HEK293 (cell line): ENCODE measurements around the gene TNFRSF13B.

Experiments used
- CTCF ChIA-PET: fragments of 350-600 bp; formaldehyde crosslinking; extraction: SDS; loops from one replicate; lab custom pipeline; 2021; ENCODE audit warnings: antibody characterized with exemption; lab: Yijun Ruan, JAX
- POLR2A ChIA-PET: fragments of 300-600 bp; formaldehyde crosslinking; extraction: SDS; loops from one replicate; lab custom pipeline; 2020; ENCODE audit warnings: antibody characterized with exemption, inconsistent platforms; lab: Yijun Ruan, JAX
- H3K27ac ChIP-seq: fragments of 200-500 bp; sonication (Bioruptor generic); 2 replicates; pipeline ENCODE4 v1.5.1; 2014; ENCODE audit warnings: low read depth, low read length, control low read depth, inconsistent platforms; ENCODE audit errors: extremely low read depth
- H3K36me3 ChIP-seq, 2 experiments: fragments of 200-500 bp in 1 of 2; sonication (Bioruptor generic) in 1 of 2; 1 replicate in 1 of 2; 2 replicates in 1 of 2; pipeline ENCODE4 v1.5.1; 2014 to 2017; ENCODE audit warnings: inconsistent platforms in 2 of 2, low read length in 2 of 2; ENCODE audit not compliant: control insufficient read depth in 2 of 2, insufficient read depth in 1 of 2
- H3K4me1 ChIP-seq: fragments of 200-500 bp; sonication (Bioruptor generic); 2 replicates; pipeline ENCODE4 v1.5.1; 2014; ENCODE audit warnings: mild to moderate bottlenecking, low read length, inconsistent platforms; ENCODE audit not compliant: control insufficient read depth, insufficient read depth
- H3K4me3 ChIP-seq: 2 replicates; pipeline ENCODE4 v1.5.1; 2011; ENCODE audit warnings: low read depth, mild to moderate bottlenecking, control low read depth, low read length, moderate library complexity
- H3K9me3 ChIP-seq: fragments of 200-500 bp; sonication (Bioruptor generic); 2 replicates; pipeline ENCODE4 v1.5.1; 2014; ENCODE audit warnings: low read depth, low read length, inconsistent platforms; ENCODE audit not compliant: control insufficient read depth, insufficient read depth
- OSR2 ChIP-seq: fragments of 450-650 bp; formaldehyde crosslinking; IDR thresholded peaks from 2 replicates; pipeline ENCODE4 v1.5.1; 2016; ENCODE audit warnings: missing biosample characterization, missing genetic modification characterization
- ZBTB10 ChIP-seq: fragments of 450-650 bp; formaldehyde crosslinking; IDR thresholded peaks from 2 replicates; pipeline ENCODE4 v1.5.1; 2016; ENCODE audit warnings: missing biosample characterization, missing genetic modification characterization
- ZBTB48 ChIP-seq: fragments of 450-650 bp; formaldehyde crosslinking; IDR thresholded peaks from 2 replicates; pipeline ENCODE4 v1.5.1; 2016; ENCODE audit warnings: missing biosample characterization, missing genetic modification characterization
- ZFP41 ChIP-seq: fragments of 450-650 bp; formaldehyde crosslinking; IDR thresholded peaks from 2 replicates; pipeline ENCODE4 v1.5.1; 2016; ENCODE audit warnings: missing biosample characterization, missing genetic modification characterization, borderline replicate concordance
- ZNF202 ChIP-seq: fragments of 450-650 bp; formaldehyde crosslinking; IDR thresholded peaks from 2 replicates; pipeline ENCODE4 v1.5.1; 2016; ENCODE audit warnings: missing biosample characterization, missing genetic modification characterization, borderline replicate concordance
- ZNF311 ChIP-seq: fragments of 450-650 bp; formaldehyde crosslinking; IDR thresholded peaks from 2 replicates; pipeline ENCODE4 v1.5.1; 2017; ENCODE audit warnings: missing biosample characterization, missing genetic modification characterization, borderline replicate concordance
- ZNF324 ChIP-seq: fragments of 450-650 bp; formaldehyde crosslinking; IDR thresholded peaks from 2 replicates; pipeline ENCODE4 v1.5.1; 2016; ENCODE audit warnings: missing biosample characterization, missing genetic modification characterization
- ZNF350 ChIP-seq: fragments of 450-650 bp; formaldehyde crosslinking; IDR thresholded peaks from 2 replicates; pipeline ENCODE4 v1.5.0; 2017; ENCODE audit warnings: missing biosample characterization, mild to moderate bottlenecking, missing genetic modification characterization
- ZNF416 ChIP-seq: fragments of 450-650 bp; formaldehyde crosslinking; IDR thresholded peaks from 2 replicates; pipeline ENCODE4 v1.5.1; 2016; ENCODE audit warnings: missing biosample characterization, missing genetic modification characterization
- ZNF423 ChIP-seq: fragments of 450-650 bp; formaldehyde crosslinking; IDR thresholded peaks from 2 replicates; pipeline ENCODE4 v1.5.1; 2016; ENCODE audit warnings: missing biosample characterization, missing genetic modification characterization
- ZNF426 ChIP-seq: fragments of 450-650 bp; formaldehyde crosslinking; IDR thresholded peaks from 2 replicates; pipeline ENCODE4 v1.5.1; 2017; ENCODE audit warnings: missing biosample characterization, missing genetic modification characterization, mild to moderate bottlenecking, inconsistent platforms, moderate library complexity
- ZNF473 ChIP-seq: fragments of 450-650 bp; formaldehyde crosslinking; IDR thresholded peaks from 2 replicates; pipeline ENCODE4 v1.5.1; 2017; ENCODE audit warnings: missing biosample characterization, missing genetic modification characterization
- ZNF558 ChIP-seq: fragments of 450-650 bp; formaldehyde crosslinking; IDR thresholded peaks from 2 replicates; pipeline ENCODE4 v1.5.1; 2016; ENCODE audit warnings: missing biosample characterization, missing genetic modification characterization
- ZNF670 ChIP-seq: fragments of 450-650 bp; formaldehyde crosslinking; IDR thresholded peaks from 2 replicates; pipeline ENCODE4 v1.5.1; 2016; ENCODE audit warnings: missing biosample characterization, missing genetic modification characterization, low read depth
- ZSCAN23 ChIP-seq: fragments of 450-650 bp; formaldehyde crosslinking; IDR thresholded peaks from 2 replicates; pipeline ENCODE4 v1.5.1; 2016; ENCODE audit warnings: missing biosample characterization, missing genetic modification characterization
- TF ChIP-seq, protein P1 (sequence below): fragments of 450-650 bp; formaldehyde crosslinking; IDR thresholded peaks from 2 replicates; pipeline ENCODE4 v1.5.1; 2016; ENCODE audit warnings: missing biosample characterization, missing genetic modification characterization
- TF ChIP-seq, protein P2 (sequence below): fragments of 450-650 bp; formaldehyde crosslinking; conservative IDR thresholded peaks from 2 replicates; pipeline ENCODE4 v1.5.1; 2016; ENCODE audit warnings: low read depth, missing biosample characterization, missing genetic modification characterization
- TF ChIP-seq, protein P3 (sequence below): sonication (generic); formaldehyde crosslinking; IDR thresholded peaks from 2 replicates; pipeline ENCODE4 v1.8.1; 2022; ENCODE audit warnings: mild to moderate bottlenecking, moderate library complexity, missing genetic modification reagents
- TF ChIP-seq, protein P4 (sequence below): fragments of 450-650 bp; formaldehyde crosslinking; IDR thresholded peaks from 2 replicates; pipeline ENCODE4 v1.5.1; 2016; ENCODE audit warnings: missing biosample characterization, missing genetic modification characterization
- TF ChIP-seq, protein P5 (sequence below): fragments of 450-650 bp; formaldehyde crosslinking; IDR thresholded peaks from 2 replicates; pipeline ENCODE4 v1.5.1; 2017; ENCODE audit warnings: missing biosample characterization, missing genetic modification characterization

TNFRSF13B gene

DNA sequence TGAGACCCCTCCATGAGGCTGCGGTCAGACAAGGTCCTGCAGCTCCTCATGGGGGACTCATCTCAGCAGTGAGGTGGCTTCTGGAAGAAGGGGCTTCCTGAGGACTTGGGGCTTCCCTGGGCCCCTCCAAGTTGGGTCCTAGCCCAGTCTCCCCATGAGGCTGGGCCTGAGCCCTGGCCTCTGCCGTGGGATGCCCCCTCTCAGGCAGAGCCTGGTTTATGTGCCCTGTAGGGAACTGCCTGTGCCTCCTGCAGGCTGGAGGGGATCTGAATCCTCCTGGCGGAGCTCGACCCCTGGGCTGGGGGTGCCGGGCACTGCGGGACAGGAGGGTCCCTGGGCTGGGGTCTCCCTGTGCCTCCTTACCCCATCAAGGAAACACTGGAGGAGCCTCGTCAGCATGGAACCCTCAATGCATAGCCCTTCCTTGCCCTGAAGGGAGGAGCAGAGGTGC is 45.8 kb downstream of the TNFRSF13B start:
- no peak overlapping the region for H3K4me3 ChIP-seq
- ChIA-PET CTCF (no interaction called here), POLR2A (no interaction called here)
- H3K36me3 ChIP-seq: no peaks in the 10 kb centered on the region
- H3K4me1 ChIP-seq: no peaks in the 10 kb centered on the region
- H3K27ac ChIP-seq: no peak overlapping the region
- no peaks in the 10 kb centered on the region for H3K9me3 ChIP-seq
- no peak for TF ChIP-seq ZNF311
- TF ChIP-seq, protein P1, sequence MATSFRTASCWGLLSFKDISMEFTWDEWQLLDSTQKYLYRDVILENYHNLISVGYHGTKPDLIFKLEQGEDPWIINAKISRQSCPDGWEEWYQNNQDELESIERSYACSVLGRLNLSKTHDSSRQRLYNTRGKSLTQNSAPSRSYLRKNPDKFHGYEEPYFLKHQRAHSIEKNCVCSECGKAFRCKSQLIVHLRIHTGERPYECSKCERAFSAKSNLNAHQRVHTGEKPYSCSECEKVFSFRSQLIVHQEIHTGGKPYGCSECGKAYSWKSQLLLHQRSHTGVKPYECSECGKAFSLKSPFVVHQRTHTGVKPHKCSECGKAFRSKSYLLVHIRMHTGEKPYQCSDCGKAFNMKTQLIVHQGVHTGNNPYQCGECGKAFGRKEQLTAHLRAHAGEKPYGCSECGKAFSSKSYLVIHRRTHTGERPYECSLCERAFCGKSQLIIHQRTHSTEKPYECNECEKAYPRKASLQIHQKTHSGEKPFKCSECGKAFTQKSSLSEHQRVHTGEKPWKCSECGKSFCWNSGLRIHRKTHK (tag by site-specific recombination): no peak
- TF ChIP-seq ZNF416 (tag by site-specific recombination): no peak
- no peak for TF ChIP-seq ZSCAN23 (tag by site-specific recombination)
- TF ChIP-seq ZNF670 (tag by site-specific recombination): no peak
- no peak for TF ChIP-seq ZNF423 (tag by site-specific recombination)
- no peak for TF ChIP-seq ZFP41 (tag by site-specific recombination)
- TF ChIP-seq ZNF473 (tag by site-specific recombination): no peak
- no peak for TF ChIP-seq ZBTB48 (tag by site-specific recombination)
- TF ChIP-seq, protein P2, sequence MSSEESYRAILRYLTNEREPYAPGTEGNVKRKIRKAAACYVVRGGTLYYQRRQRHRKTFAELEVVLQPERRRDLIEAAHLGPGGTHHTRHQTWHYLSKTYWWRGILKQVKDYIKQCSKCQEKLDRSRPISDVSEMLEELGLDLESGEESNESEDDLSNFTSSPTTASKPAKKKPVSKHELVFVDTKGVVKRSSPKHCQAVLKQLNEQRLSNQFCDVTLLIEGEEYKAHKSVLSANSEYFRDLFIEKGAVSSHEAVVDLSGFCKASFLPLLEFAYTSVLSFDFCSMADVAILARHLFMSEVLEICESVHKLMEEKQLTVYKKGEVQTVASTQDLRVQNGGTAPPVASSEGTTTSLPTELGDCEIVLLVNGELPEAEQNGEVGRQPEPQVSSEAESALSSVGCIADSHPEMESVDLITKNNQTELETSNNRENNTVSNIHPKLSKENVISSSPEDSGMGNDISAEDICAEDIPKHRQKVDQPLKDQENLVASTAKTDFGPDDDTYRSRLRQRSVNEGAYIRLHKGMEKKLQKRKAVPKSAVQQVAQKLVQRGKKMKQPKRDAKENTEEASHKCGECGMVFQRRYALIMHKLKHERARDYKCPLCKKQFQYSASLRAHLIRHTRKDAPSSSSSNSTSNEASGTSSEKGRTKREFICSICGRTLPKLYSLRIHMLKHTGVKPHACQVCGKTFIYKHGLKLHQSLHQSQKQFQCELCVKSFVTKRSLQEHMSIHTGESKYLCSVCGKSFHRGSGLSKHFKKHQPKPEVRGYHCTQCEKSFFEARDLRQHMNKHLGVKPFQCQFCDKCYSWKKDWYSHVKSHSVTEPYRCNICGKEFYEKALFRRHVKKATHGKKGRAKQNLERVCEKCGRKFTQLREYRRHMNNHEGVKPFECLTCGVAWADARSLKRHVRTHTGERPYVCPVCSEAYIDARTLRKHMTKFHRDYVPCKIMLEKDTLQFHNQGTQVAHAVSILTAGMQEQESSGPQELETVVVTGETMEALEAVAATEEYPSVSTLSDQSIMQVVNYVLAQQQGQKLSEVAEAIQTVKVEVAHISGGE (tag by site-specific recombination): no peak
- TF ChIP-seq, protein P3, sequence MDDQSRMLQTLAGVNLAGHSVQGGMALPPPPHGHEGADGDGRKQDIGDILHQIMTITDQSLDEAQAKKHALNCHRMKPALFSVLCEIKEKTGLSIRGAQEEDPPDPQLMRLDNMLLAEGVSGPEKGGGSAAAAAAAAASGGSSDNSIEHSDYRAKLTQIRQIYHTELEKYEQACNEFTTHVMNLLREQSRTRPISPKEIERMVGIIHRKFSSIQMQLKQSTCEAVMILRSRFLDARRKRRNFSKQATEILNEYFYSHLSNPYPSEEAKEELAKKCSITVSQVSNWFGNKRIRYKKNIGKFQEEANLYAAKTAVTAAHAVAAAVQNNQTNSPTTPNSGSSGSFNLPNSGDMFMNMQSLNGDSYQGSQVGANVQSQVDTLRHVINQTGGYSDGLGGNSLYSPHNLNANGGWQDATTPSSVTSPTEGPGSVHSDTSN (CRISPR knock-in tag): no peak
- no peak for TF ChIP-seq OSR2 (tag by site-specific recombination)
- TF ChIP-seq, protein P4, sequence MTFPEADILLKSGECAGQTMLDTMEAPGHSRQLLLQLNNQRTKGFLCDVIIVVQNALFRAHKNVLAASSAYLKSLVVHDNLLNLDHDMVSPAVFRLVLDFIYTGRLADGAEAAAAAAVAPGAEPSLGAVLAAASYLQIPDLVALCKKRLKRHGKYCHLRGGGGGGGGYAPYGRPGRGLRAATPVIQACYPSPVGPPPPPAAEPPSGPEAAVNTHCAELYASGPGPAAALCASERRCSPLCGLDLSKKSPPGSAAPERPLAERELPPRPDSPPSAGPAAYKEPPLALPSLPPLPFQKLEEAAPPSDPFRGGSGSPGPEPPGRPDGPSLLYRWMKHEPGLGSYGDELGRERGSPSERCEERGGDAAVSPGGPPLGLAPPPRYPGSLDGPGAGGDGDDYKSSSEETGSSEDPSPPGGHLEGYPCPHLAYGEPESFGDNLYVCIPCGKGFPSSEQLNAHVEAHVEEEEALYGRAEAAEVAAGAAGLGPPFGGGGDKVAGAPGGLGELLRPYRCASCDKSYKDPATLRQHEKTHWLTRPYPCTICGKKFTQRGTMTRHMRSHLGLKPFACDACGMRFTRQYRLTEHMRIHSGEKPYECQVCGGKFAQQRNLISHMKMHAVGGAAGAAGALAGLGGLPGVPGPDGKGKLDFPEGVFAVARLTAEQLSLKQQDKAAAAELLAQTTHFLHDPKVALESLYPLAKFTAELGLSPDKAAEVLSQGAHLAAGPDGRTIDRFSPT (tag by site-specific recombination): no peak
- no peak for TF ChIP-seq ZNF350
- no peak for TF ChIP-seq ZNF324
- TF ChIP-seq ZBTB10 (tag by site-specific recombination): no peak
- TF ChIP-seq, protein P5, sequence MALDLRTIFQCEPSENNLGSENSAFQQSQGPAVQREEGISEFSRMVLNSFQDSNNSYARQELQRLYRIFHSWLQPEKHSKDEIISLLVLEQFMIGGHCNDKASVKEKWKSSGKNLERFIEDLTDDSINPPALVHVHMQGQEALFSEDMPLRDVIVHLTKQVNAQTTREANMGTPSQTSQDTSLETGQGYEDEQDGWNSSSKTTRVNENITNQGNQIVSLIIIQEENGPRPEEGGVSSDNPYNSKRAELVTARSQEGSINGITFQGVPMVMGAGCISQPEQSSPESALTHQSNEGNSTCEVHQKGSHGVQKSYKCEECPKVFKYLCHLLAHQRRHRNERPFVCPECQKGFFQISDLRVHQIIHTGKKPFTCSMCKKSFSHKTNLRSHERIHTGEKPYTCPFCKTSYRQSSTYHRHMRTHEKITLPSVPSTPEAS (tag by site-specific recombination): no peak
- TF ChIP-seq ZNF558 (tag by site-specific recombination): no peak
- TF ChIP-seq ZNF202 (tag by site-specific recombination): no peak
- TF ChIP-seq ZNF426 (tag by site-specific recombination): no peak
